Nephron progenitor cell (in vitro differentiated cells): ENCODE results near the gene DERA.
A peak's percentile ranks its signal among the peaks of the same experiment; 100 is the strongest.
"Not testable (repeated sequence)": the region's sequence is repeated elsewhere in the genome, so short reads cannot be mapped to it uniquely, and the experiment has no call there.

Source experiments
- DNase-seq: peaks from one replicate; pipeline ENCODE4 v3.0.0; 2021
- H3K27ac Mint-ChIP-seq: 2 replicates; pipeline ENCODE4 v1.8.0; 2021; ENCODE audit warnings: mild to moderate bottlenecking, moderate library complexity, mixed read lengths
- H3K27me3 Mint-ChIP-seq: 2 replicates; pipeline ENCODE4 v1.8.0; 2021; ENCODE audit warnings: mild to moderate bottlenecking, low read depth, mixed read lengths; ENCODE audit not compliant: poor library complexity
- H3K36me3 Mint-ChIP-seq: 2 replicates; pipeline ENCODE4 v1.8.0; 2021; ENCODE audit warnings: low read depth, mixed read lengths
- H3K4me1 Mint-ChIP-seq: 2 replicates; pipeline ENCODE4 v1.8.0; 2021; ENCODE audit warnings: mixed read lengths
- H3K4me3 Mint-ChIP-seq: 2 replicates; pipeline ENCODE4 v1.8.0; 2021; ENCODE audit warnings: mild to moderate bottlenecking, moderate library complexity, mixed read lengths
- H3K9me3 Mint-ChIP-seq: 2 replicates; pipeline ENCODE4 v1.8.0; 2021; ENCODE audit warnings: mild to moderate bottlenecking, moderate library complexity, mixed read lengths
- CTCF ChIP-seq: fragments of 200-600 bp; sonication (generic); IDR thresholded peaks from 2 replicates; pipeline ENCODE4 v1.5.0; 2021; ENCODE audit warnings: antibody characterized with exemption

The DERA gene

GRCh38 chr12:15942475-15942874, 31.3 kb downstream of the DERA start:
- H3K4me3 Mint-ChIP-seq = no peak overlapping the region
- H3K36me3 Mint-ChIP-seq = peaks cover 84% of the 10 kb centered on the region
- no peaks in the 10 kb centered on the region for H3K27me3 Mint-ChIP-seq
- H3K4me1 Mint-ChIP-seq = no peaks in the 10 kb centered on the region
- no peak for TF ChIP-seq CTCF
- DNase-seq = no peak
- no peak overlapping the region for H3K27ac Mint-ChIP-seq
- H3K9me3 Mint-ChIP-seq = peaks cover 81% of the 10 kb centered on the region

- not testable (repeated sequence) for H3K4me3 Mint-ChIP-seq, DNase-seq, H3K4me1 Mint-ChIP-seq, H3K27ac Mint-ChIP-seq, H3K27me3 Mint-ChIP-seq
- H3K9me3 Mint-ChIP-seq = peaks cover 86% of the 10 kb centered on the region
- peaks cover 88% of the 10 kb centered on the region for H3K36me3 Mint-ChIP-seq
Observed at GRCh38 chr12:15943519-15943918, 32.4 kb downstream of the DERA start.

- H3K9me3 Mint-ChIP-seq = peaks cover 70% of the 10 kb centered on the region
- H3K36me3 Mint-ChIP-seq = peaks cover 65% of the 10 kb centered on the region
- not testable (repeated sequence) for H3K27me3 Mint-ChIP-seq, H3K27ac Mint-ChIP-seq, DNase-seq, H3K4me1 Mint-ChIP-seq, H3K4me3 Mint-ChIP-seq
Observed at GRCh38 chr12:15948461-15948860, 37.3 kb downstream of the DERA start.

- H3K4me1 Mint-ChIP-seq = peaks cover 23% of the 10 kb centered on the region
- H3K9me3 Mint-ChIP-seq = peaks cover 4% of the 10 kb centered on the region
- no peak for DNase-seq
- TF ChIP-seq CTCF = no peak
- H3K4me3 Mint-ChIP-seq = no peak overlapping the region
- H3K27ac Mint-ChIP-seq = peak overlapping the region; percentile 88
- H3K36me3 Mint-ChIP-seq = peaks cover 49% of the 10 kb centered on the region
- H3K27me3 Mint-ChIP-seq = no peaks in the 10 kb centered on the region
Observed at GRCh38 chr12:15955281-15955680, 44.1 kb downstream of the DERA start.

- Mint-ChIP-seq H3K36me3 (peaks cover 51% of the 10 kb centered on the region), H3K9me3 (no peaks in the 10 kb centered on the region), H3K27ac (peak overlapping the region; percentile 97), H3K4me3 (no peak overlapping the region), H3K4me1 (peaks cover 23% of the 10 kb centered on the region), H3K27me3 (no peaks in the 10 kb centered on the region)
- no peak for DNase-seq
- TF ChIP-seq CTCF = no peak
Observed at GRCh38 chr12:15956010-15956409, 44.9 kb downstream of the DERA start.

GRCh38 chr12:15956413-15957185, 45.5 kb downstream of the DERA start:
- DNase-seq = no peak
- peaks cover 23% of the 10 kb centered on the region for H3K4me1 Mint-ChIP-seq
- no peak overlapping the region for H3K4me3 Mint-ChIP-seq

More at GRCh38 chr12:15956413-15957185, 45.5 kb downstream of the DERA start:
- TF ChIP-seq CTCF = no peak
- no peaks in the 10 kb centered on the region for H3K27me3 Mint-ChIP-seq
- H3K9me3 Mint-ChIP-seq = no peaks in the 10 kb centered on the region
- peak overlapping the region; percentile 97 for H3K27ac Mint-ChIP-seq
- peaks cover 56% of the 10 kb centered on the region for H3K36me3 Mint-ChIP-seq
